GM12878 (cell line): ENCODE measurements around the gene VCL. TPM values are rescaled to one million over a fixed set of nuclear protein-coding genes. Genes with fewer than 3 reads are reported as not detected.

Experiments used
- ATAC-seq: fragments of 200-7000 bp; cut with Tn5 transposase; 3 replicates; pipeline ENCODE4 v1.9.1; 2020; ENCODE audit warnings: mild to moderate bottlenecking, moderate library complexity
- BruUV-seq: library from RNA; stranded (reverse); fragments of 400-500 nt; replicated peaks from 2 replicates; lab custom pipeline; 2021; lab: Mats Ljungman, UMichigan
- CTCF ChIA-PET: fragments of 300-600 bp; sonication (Branson Sonifier 250); formaldehyde crosslinking; extraction: SDS; loops from one replicate; lab custom pipeline; 2021; ENCODE audit warnings: inconsistent platforms; lab: Yijun Ruan, JAX
- POLR2A ChIA-PET: fragments of 350-600 bp; formaldehyde crosslinking; extraction: SDS; loops from one replicate; lab custom pipeline; 2021; ENCODE audit warnings: inconsistent platforms; lab: Charles Lee
- RAD21 ChIA-PET: fragments of 300-600 bp; sonication (Branson Sonifier 250); formaldehyde crosslinking; loops from one replicate; lab custom pipeline; 2023; ENCODE audit warnings: antibody characterized with exemption; ENCODE audit not compliant: unreplicated experiment; lab: Charles Lee
- SMC1A ChIA-PET: fragments of 300-600 bp; sonication (Branson Sonifier 250); formaldehyde crosslinking; loops from one replicate; lab custom pipeline; 2023; ENCODE audit not compliant: unreplicated experiment, uncharacterized antibody; lab: Charles Lee
- DNase-seq: peaks from one replicate; pipeline ENCODE4 v3.0.0-alpha.2; 2011; ENCODE audit warnings: low read depth, low spot score
- FAIRE-seq: peaks from 3 replicates; lab custom pipeline; 2011; peaks lifted over from hg19 to GRCh38; lab: Jason Lieb, UNC
- H2AFZ ChIP-seq: 2 replicates; pipeline ENCODE4 v1.6.0; 2011; ENCODE audit warnings: low read depth, low read length, control low read depth; ENCODE audit not compliant: control insufficient read depth
- H3K27ac ChIP-seq: 2 replicates; pipeline ENCODE4 v1.5.1; 2011; ENCODE audit warnings: control low read depth; ENCODE audit not compliant: control insufficient read depth, insufficient read depth
- H3K27me3 ChIP-seq, 2 experiments: replicated peaks in 1 of 2; 2 replicates each; pipeline versions ENCODE4 v1.6.0 to v1.6.1; 2011; ENCODE audit warnings: low read length in 1 of 2; ENCODE audit not compliant: control insufficient read depth in 2 of 2, insufficient read depth in 2 of 2
- H3K36me3 ChIP-seq, 2 experiments: 2 replicates each; pipeline ENCODE4 v1.5.1; 2011; ENCODE audit warnings: low read length in 1 of 2; ENCODE audit not compliant: control insufficient read depth in 2 of 2, insufficient read depth in 2 of 2
- H3K4me1 ChIP-seq: 2 replicates; pipeline ENCODE4 v1.6.1; 2011; ENCODE audit warnings: mild to moderate bottlenecking, low read length, moderate library complexity, mixed read lengths; ENCODE audit not compliant: control insufficient read depth, insufficient read depth
- H3K4me2 ChIP-seq: 2 replicates; pipeline ENCODE4 v1.6.0; 2011; ENCODE audit warnings: control low read depth; ENCODE audit not compliant: control insufficient read depth, insufficient read depth
- H3K4me3 ChIP-seq: fragments of 200-600 bp; sonication (generic); 2 replicates; pipeline ENCODE4 v1.5.1; 2016
- H3K79me2 ChIP-seq: 2 replicates; pipeline ENCODE4 v1.6.0; 2011; ENCODE audit warnings: low read length; ENCODE audit not compliant: control insufficient read depth, insufficient read depth
- H3K9ac ChIP-seq: 2 replicates; pipeline ENCODE4 v1.8.0; 2011; ENCODE audit warnings: low read length, control low read depth, mixed read lengths; ENCODE audit not compliant: control insufficient read depth, insufficient read depth
- H3K9me3 ChIP-seq: replicated peaks from 3 replicates; pipeline ENCODE4 v1.5.1; 2011; ENCODE audit warnings: mild to moderate bottlenecking, low read length; ENCODE audit not compliant: control insufficient read depth, insufficient read depth
- H4K20me1 ChIP-seq: 2 replicates; pipeline ENCODE4 v1.6.0; 2011; ENCODE audit not compliant: control insufficient read depth, insufficient read depth
- MXI1 ChIP-seq: fragments of 150-350 bp; IDR thresholded peaks from 2 replicates; pipeline ENCODE4 v1.6.1; 2011; ENCODE audit warnings: low read depth, mild to moderate bottlenecking, inconsistent platforms, low read length, improper control_type of control experiment
- SRF ChIP-seq, 2 experiments: IDR thresholded peaks; 2 replicates each; pipeline ENCODE4 v1.6.1; 2011; ENCODE audit warnings: low read depth in 2 of 2, low read length in 2 of 2, mild to moderate bottlenecking in 1 of 2, moderate library complexity in 1 of 2
- TCF7 ChIP-seq: IDR thresholded peaks from 2 replicates; pipeline ENCODE4 v1.6.1; 2014; ENCODE audit warnings: antibody characterized with exemption, borderline replicate concordance
- WGBS: methylation state at CpG from one replicate; pipeline ENCODE4 v1.1.6; 2016; ENCODE audit warnings: low lambda C conversion rate; ENCODE audit not compliant: insufficient replicate concordance, insufficient coverage; ENCODE audit errors: missing lambda C conversion rate; 5-methylcytosine and 5-hydroxymethylcytosine counted together
- in situ Hi-C: fragments of 300-500 bp; cut with MboI; formaldehyde crosslinking; loops from 9 replicates; pipeline ENCODE4 v1.14.3; 2018; ENCODE audit warnings: mixed read lengths
- intact Hi-C: fragments of 100-400 bp; cut with micrococcal nuclease; formaldehyde crosslinking; loops from one replicate; pipeline ENCODE4 v1.14.2; 2022; ENCODE audit not compliant: unreplicated experiment
- polyA plus RNA-seq, 11 experiments: library from polyadenylated mRNA; depleted of rRNA in 4 of 11; unstranded in 6 of 11; stranded (reverse) in 5 of 11; fragments of >200 nt; fragmentation: Nextera tagmentation in 4 of 11; fragmentation: Illumina TruSeq in 1 of 11; extraction: Ambion mirVana in 4 of 11; extraction: Trizol in 1 of 11; gene quantifications; 1 replicate in 1 of 11; 2 replicates in 10 of 11; pipeline versions ENCODE4 v1.2.1 to v1.2.3, GENCODE V29; 2011 to 2016; ENCODE audit warnings: inconsistent platforms in 2 of 11, missing spikeins in 2 of 11, low read depth in 1 of 11
- total RNA-seq, 4 experiments: library from RNA; depleted of rRNA in 3 of 4; stranded (reverse); fragments of >200 nt in 3 of 4; fragmentation: Illumina TruSeq in 1 of 4; extraction: Trizol in 1 of 4; gene quantifications; 2 replicates each; pipeline versions ENCODE4 v1.2.1 to v1.2.3, GENCODE V29; 2013 to 2021

The VCL gene
- total and polyA plus RNA-seq, 10 of the 15 experiments (the other 5 are each of a cell fraction or from before 2014, with no cell fraction given): 6.7 to 54.6 (median 24.3) TPM

DNA sequence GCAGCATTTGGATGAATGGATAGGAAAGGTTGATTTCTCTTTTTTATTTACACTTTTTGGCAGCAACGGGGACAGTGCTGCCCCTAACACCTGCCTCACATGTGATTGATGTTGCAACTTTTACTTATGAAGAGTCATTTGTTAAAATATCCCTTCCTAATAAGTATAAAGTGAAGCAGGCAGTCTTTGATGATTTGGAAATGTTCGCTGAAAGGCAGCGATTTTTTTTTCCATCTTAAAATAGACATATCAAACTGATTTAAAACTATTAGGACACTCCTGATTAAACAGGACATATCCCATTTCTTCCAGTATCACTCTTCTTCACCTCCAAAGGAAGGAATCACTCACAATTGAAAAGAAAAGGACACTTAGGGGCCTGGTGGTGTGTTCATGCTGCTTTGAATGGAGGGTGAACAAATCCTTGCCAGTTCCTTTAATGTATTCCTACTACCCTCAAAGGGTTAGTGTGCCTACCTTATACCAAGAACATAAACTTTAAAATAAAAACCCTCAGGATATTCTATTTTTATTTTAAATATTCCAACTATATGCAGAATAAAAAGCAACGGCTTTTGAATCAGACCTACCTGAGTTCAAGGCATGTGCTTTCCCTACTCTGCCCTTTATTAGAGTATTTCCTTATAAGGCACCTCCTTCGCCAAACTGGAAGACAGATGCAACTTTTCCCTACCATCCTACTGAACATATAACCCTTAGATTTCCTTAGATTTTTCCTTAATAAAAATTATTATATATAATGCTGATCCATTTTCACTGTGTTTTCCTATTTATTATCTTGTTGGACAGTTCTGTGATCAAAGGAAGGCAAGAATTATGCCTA lies 154.2 kb downstream of the VCL start:
- peak overlapping the region; percentile 93 for H2AFZ ChIP-seq
- H3K9ac ChIP-seq: peak overlapping the region; percentile 96
- no TSS peak for BruUV-seq
- FAIRE-seq (no peak), DNase-seq (no peak), ATAC-seq (no peak; the same call in 2 of the 3 replicates)
- peak overlapping the region; percentile 97 for H3K4me3 ChIP-seq
- intact Hi-C loops: loop anchor here (10.0 kb wide), 1 partner anchor 673 kb away; the partner anchor contains the start of gene KAT6B
- SMC1A ChIA-PET: interaction anchor here (1.1 to 6.6 kb wide), 9 partner anchors 15 to 83 kb away, joined by 3 to 78 read pairs (median 9); no protein-coding TSS in a partner anchor
- POLR2A ChIA-PET: interaction anchor here (0.5 to 2.3 kb wide), 11 partner anchors 11 to 83 kb away, joined by 3 to 12 read pairs (median 7); no protein-coding TSS in a partner anchor
- CTCF ChIA-PET: interaction anchor here (0.9 to 6.4 kb wide), 9 partner anchors 14 to 1083 kb away, joined by 3 to 51 read pairs (median 16); partner anchors contain the start of gene COMTD1
- in situ Hi-C loops: no loop called here
- TF ChIP-seq TCF7 (no peak), MXI1 (peak; percentile 33; the same call in 1 of the 2 replicates), SRF (IDR thresholded peaks at IDR 0.05; ENCODE audit: low read depth in 2 of 2, low read length in 2 of 2) (0 out of 4 replicates have a peak, but pooled peaks of 1 of the 2 experiments have one; percentile 48)
- no peaks in the 10 kb centered on the region for H4K20me1 ChIP-seq
- H3K36me3 ChIP-seq: no peaks in the 10 kb centered on the region
- no peaks in the 10 kb centered on the region for H3K9me3 ChIP-seq
- RAD21 ChIA-PET: interaction anchor here (1.0 to 6.4 kb wide), 8 partner anchors 14 to 92 kb away, joined by 3 to 58 read pairs (median 6); no protein-coding TSS in a partner anchor
- 12% methylated on average over 5 of the region's 5 CpGs for WGBS
- H3K27ac ChIP-seq: peak overlapping the region; percentile 99
- peaks cover 86% of the 10 kb centered on the region for H3K79me2 ChIP-seq
- H3K27me3 ChIP-seq: no peaks in the 10 kb centered on the region
- H3K4me1 ChIP-seq: peaks cover 18% of the 10 kb centered on the region
- H3K4me2 ChIP-seq: peak overlapping the region; percentile 84
